ENCODE measurements around the gene EFHD1.

DNA sequence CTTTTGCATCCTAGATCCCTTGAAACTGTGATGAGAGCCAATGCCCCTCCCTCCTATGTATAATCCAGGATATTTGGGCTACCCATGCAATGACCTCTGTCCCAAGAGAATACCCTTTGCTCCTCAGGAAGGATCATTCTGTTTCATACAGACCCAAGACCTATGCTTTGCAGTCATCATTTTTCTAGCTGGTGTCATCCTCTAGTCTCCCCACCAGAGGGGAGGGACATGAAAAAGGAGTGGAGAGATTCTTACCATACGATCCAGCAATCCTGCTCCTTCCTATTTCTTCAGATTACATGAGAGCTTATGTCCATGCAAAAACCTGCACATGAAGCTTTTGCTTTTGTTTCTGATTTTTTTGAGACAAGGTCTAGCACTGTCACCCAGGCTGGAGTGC lies 50.0 kb downstream of the EFHD1 start:
- TF ChIP-seq, protein P1, sequence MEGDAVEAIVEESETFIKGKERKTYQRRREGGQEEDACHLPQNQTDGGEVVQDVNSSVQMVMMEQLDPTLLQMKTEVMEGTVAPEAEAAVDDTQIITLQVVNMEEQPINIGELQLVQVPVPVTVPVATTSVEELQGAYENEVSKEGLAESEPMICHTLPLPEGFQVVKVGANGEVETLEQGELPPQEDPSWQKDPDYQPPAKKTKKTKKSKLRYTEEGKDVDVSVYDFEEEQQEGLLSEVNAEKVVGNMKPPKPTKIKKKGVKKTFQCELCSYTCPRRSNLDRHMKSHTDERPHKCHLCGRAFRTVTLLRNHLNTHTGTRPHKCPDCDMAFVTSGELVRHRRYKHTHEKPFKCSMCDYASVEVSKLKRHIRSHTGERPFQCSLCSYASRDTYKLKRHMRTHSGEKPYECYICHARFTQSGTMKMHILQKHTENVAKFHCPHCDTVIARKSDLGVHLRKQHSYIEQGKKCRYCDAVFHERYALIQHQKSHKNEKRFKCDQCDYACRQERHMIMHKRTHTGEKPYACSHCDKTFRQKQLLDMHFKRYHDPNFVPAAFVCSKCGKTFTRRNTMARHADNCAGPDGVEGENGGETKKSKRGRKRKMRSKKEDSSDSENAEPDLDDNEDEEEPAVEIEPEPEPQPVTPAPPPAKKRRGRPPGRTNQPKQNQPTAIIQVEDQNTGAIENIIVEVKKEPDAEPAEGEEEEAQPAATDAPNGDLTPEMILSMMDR (conservative IDR thresholded peaks at IDR 0.05) = no peak
- TF ChIP-seq ZFX (IDR thresholded peaks at IDR 0.05) = no peak

All from C4-2B (cell line).